Neuronal stem cell (in vitro differentiated cells): ENCODE measurements around the gene TACR1.

Experiments used
- DNase-seq: peaks from one replicate; pipeline ENCODE4 v3.0.0-alpha.2; 2013; ENCODE audit warnings: low spot score
- H2AFZ ChIP-seq: one replicate; pipeline ENCODE4 v1.6.1; 2013; ENCODE audit warnings: mild to moderate bottlenecking, low read length, inconsistent platforms
- H2AK5ac ChIP-seq: 2 replicates; pipeline ENCODE4 v1.6.1; 2013; ENCODE audit warnings: low read depth, mild to moderate bottlenecking, inconsistent platforms, low read length, moderate library complexity, mixed read lengths
- H2BK120ac ChIP-seq: 2 replicates; pipeline ENCODE4 v1.6.1; 2013; ENCODE audit warnings: low read depth, mild to moderate bottlenecking, inconsistent platforms, low read length, moderate library complexity, mixed read lengths
- H2BK12ac ChIP-seq: one replicate; pipeline ENCODE4 v1.6.1; 2013; ENCODE audit warnings: low read length, inconsistent platforms
- H2BK15ac ChIP-seq: 2 replicates; pipeline ENCODE4 v1.6.1; 2013; ENCODE audit warnings: mild to moderate bottlenecking, low read length, inconsistent platforms, mixed read lengths
- H2BK5ac ChIP-seq: one replicate; pipeline ENCODE4 v1.6.1; 2013; ENCODE audit warnings: inconsistent platforms, mild to moderate bottlenecking, low read length, moderate library complexity
- H3K14ac ChIP-seq: one replicate; pipeline ENCODE4 v1.6.1; 2013; ENCODE audit warnings: low read length, inconsistent platforms
- H3K18ac ChIP-seq: 2 replicates; pipeline ENCODE4 v1.6.1; 2013; ENCODE audit warnings: low read length, inconsistent platforms
- H3K23ac ChIP-seq: 2 replicates; pipeline ENCODE4 v1.6.1; 2013; ENCODE audit warnings: low read depth, mild to moderate bottlenecking, mixed read lengths, low read length, inconsistent platforms; ENCODE audit not compliant: poor library complexity
- H3K27ac ChIP-seq: replicated peaks from 3 replicates; pipeline ENCODE4 v1.5.1; 2013; ENCODE audit warnings: low read length, inconsistent platforms
- H3K27me3 ChIP-seq, 3 experiments: 2 replicates each; pipeline ENCODE4 v1.6.1; 2013; ENCODE audit warnings: low read length in 3 of 3, mild to moderate bottlenecking in 2 of 3, inconsistent platforms in 1 of 3, low read depth in 1 of 3, mixed read lengths in 1 of 3, moderate library complexity in 1 of 3; ENCODE audit not compliant: control insufficient read depth in 3 of 3, insufficient read depth in 3 of 3
- H3K36me3 ChIP-seq, 2 donors: replicated peaks in 1 of 2; 2 replicates each; pipeline ENCODE4 v1.6.1; 2013; ENCODE audit warnings: low read length in 2 of 2; ENCODE audit not compliant: control insufficient read depth in 2 of 2, insufficient read depth in 2 of 2
- H3K4ac ChIP-seq: 2 replicates; pipeline ENCODE4 v1.6.1; 2013; ENCODE audit warnings: inconsistent platforms, mild to moderate bottlenecking, low read length, moderate library complexity
- H3K4me1 ChIP-seq, 2 donors: 1 replicate in 1 of 2; 2 replicates in 1 of 2; pipeline ENCODE4 v1.6.1; 2013; ENCODE audit warnings: low read length in 2 of 2, low read depth in 1 of 2; ENCODE audit not compliant: control insufficient read depth in 2 of 2, insufficient read depth in 1 of 2
- H3K4me2 ChIP-seq: one replicate; pipeline ENCODE4 v1.6.1; 2013; ENCODE audit warnings: mild to moderate bottlenecking, low read length, inconsistent platforms; ENCODE audit not compliant: insufficient read depth, poor library complexity, severe bottlenecking
- H3K4me3 ChIP-seq, 2 donors: 2 replicates each; pipeline ENCODE4 v1.5.1; 2013; ENCODE audit warnings: low read length in 2 of 2, mild to moderate bottlenecking in 2 of 2, inconsistent platforms in 1 of 2, moderate library complexity in 1 of 2
- H3K79me1 ChIP-seq: one replicate; pipeline ENCODE4 v1.6.1; 2013; ENCODE audit warnings: low read depth, mild to moderate bottlenecking, inconsistent platforms, low read length, moderate library complexity
- H3K9ac ChIP-seq: one replicate; pipeline ENCODE4 v1.6.1; 2013; ENCODE audit warnings: mild to moderate bottlenecking, low read depth, low read length, inconsistent platforms; ENCODE audit not compliant: poor library complexity
- H3K9me3 ChIP-seq, 2 donors: replicated peaks in 1 of 2; 2 replicates each; pipeline versions ENCODE3 to v1.6.1; 2013; ENCODE audit warnings: low read length in 2 of 2, mild to moderate bottlenecking in 2 of 2, inconsistent platforms in 1 of 2, low read depth in 1 of 2, mixed read lengths in 1 of 2, moderate library complexity in 1 of 2; ENCODE audit not compliant: control insufficient read depth in 2 of 2, insufficient read depth in 1 of 2
- H4K8ac ChIP-seq: one replicate; pipeline ENCODE4 v1.6.1; 2013; ENCODE audit warnings: low read depth, mild to moderate bottlenecking, inconsistent platforms, low read length, moderate library complexity
- H4K91ac ChIP-seq: one replicate; pipeline ENCODE4 v1.6.1; 2013; ENCODE audit warnings: low read length, low read depth, mild to moderate bottlenecking, inconsistent platforms; ENCODE audit not compliant: poor library complexity
- WGBS, 2 donors: extraction: QIAGEN DNeasy Blood & Tissue Kit; methylation state at CpG; one replicate each; pipeline ENCODE4 v1.1.7; 2013; ENCODE audit warnings: missing lambda C conversion rate in 2 of 2, mixed read lengths in 1 of 2; ENCODE audit not compliant: insufficient read length in 2 of 2, insufficient replicate concordance in 1 of 2; ENCODE audit errors: extremely low coverage in 2 of 2; 5-methylcytosine and 5-hydroxymethylcytosine counted together

Gene TACR1

GRCh38 chr2:75195076-75195691, 4.1 kb downstream of the TACR1 start:
- H3K36me3 ChIP-seq: no peaks in the 10 kb centered on the region
- H3K18ac ChIP-seq: no peak overlapping the region
- H2BK15ac ChIP-seq: no peak overlapping the region
- H3K4ac ChIP-seq: no peak overlapping the region
- no peak overlapping the region for H3K14ac ChIP-seq
- no peak overlapping the region for H2AK5ac ChIP-seq
- no peak overlapping the region for H3K9ac ChIP-seq
- no peak overlapping the region for H4K8ac ChIP-seq
- H3K27me3 ChIP-seq: peaks cover 8 to 40% (median 26%) of the 10 kb centered on the region in 3 experiments
- no peak for DNase-seq
- no peak overlapping the region for H2BK120ac ChIP-seq
- H3K27ac ChIP-seq: no peak overlapping the region
- H2BK12ac ChIP-seq: no peak overlapping the region
- WGBS, 2 donors: no CpG with 5 or more reads among the region's 1 CpG
- H2AFZ ChIP-seq: no peak overlapping the region
- no peak overlapping the region for H2BK5ac ChIP-seq
- no peak overlapping the region for H3K4me3 ChIP-seq
- no peak overlapping the region for H3K4me2 ChIP-seq
- peaks cover 0 to 3% of the 10 kb centered on the region in 2 donors for H3K9me3 ChIP-seq
- H3K4me1 ChIP-seq: peaks cover 0 to 10% of the 10 kb centered on the region in 2 donors
- H3K23ac ChIP-seq: no peak overlapping the region
- H4K91ac ChIP-seq: no peak overlapping the region
- no peaks in the 10 kb centered on the region for H3K79me1 ChIP-seq

DNA sequence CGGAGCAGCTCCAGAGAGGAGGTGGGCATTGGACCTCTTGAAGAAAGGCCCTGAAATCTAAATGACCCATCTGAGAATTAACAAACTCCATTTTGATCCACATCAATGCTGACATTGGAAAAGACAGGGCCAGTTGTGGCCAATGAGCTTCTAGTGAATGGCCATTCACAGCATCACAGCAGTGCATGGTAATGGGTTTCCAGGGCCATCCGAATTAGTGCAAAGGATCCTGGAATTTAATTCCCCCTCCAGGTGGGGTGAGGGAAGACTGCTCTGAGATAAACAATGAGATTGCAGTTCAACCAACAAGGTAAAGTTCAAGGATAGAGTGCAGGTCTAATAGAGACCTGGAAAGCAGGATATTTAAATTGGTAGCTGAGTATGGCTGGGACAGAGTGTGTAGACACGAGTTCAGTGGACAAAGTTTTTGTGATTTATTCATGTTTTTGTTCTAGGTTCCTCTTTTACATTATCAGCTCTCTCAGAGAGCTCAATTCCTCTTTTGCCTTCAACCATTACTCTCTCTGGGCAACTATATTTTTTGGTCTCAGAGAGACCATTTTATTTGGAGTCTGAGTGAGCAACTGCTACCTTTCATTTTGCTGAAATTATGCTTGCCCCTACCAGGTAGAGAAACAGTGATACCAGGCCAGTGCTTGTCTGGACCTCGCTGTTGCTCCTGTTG, 5.0 kb downstream of the TACR1 start:
- Histone ChIP-seq H2BK15ac (no peak overlapping the region), H3K27me3 (peaks cover 5 to 31% (median 18%) of the 10 kb centered on the region in 3 experiments), H3K9me3 (peaks cover 0 to 3% of the 10 kb centered on the region in 2 donors), H2AK5ac (no peak overlapping the region), H2BK12ac (no peak overlapping the region), H3K14ac (no peak overlapping the region), H4K91ac (no peak overlapping the region), H3K23ac (no peak overlapping the region), H2BK120ac (no peak overlapping the region), H3K9ac (no peak overlapping the region), H3K4me2 (no peak overlapping the region), H3K4me3 (no peak overlapping the region), H2AFZ (no peak overlapping the region), H3K79me1 (no peaks in the 10 kb centered on the region), H3K18ac (no peak overlapping the region), H4K8ac (no peak overlapping the region), H3K27ac (no peak overlapping the region), H3K4me1 (peaks cover 0 to 3% of the 10 kb centered on the region in 2 donors), H2BK5ac (no peak overlapping the region), H3K36me3 (no peaks in the 10 kb centered on the region), H3K4ac (no peak overlapping the region)
- WGBS, 2 donors: no CpG with 5 or more reads among the region's 4 CpGs
- DNase-seq: no peak

DNA sequence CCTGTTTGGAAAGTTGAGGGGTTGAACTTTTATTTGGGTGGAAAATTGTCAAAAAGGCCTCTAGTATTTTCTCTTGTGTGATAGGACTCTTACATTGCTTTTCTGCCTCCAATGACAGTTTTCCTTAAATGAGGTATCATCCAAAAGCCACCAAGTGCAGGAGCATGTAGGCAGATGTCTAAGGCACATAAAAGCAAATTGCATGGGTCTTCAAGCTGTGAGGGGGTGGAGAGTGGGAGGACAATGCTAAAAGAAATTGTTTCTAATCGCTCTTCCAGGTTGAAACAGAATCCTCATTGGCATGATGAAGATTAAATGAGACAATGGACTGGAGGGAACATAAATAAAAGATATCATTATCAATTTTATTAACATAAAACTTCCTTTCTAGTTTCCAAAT, 6.8 kb downstream of the TACR1 start:
- H4K8ac ChIP-seq: no peak overlapping the region
- no peaks in the 10 kb centered on the region for H3K9me3 ChIP-seq
- no peak overlapping the region for H2BK15ac ChIP-seq
- H3K4me2 ChIP-seq: no peak overlapping the region
- no peaks in the 10 kb centered on the region for H3K79me1 ChIP-seq
- no peak overlapping the region for H3K4ac ChIP-seq
- H2BK12ac ChIP-seq: no peak overlapping the region
- peaks cover 0 to 13% (median 2%) of the 10 kb centered on the region in 3 experiments for H3K27me3 ChIP-seq
- no peak overlapping the region for H3K9ac ChIP-seq
- H2AK5ac ChIP-seq: no peak overlapping the region
- WGBS, 2 donors: no CpG with 5 or more reads among the region's 1 CpG
- H3K36me3 ChIP-seq: no peaks in the 10 kb centered on the region
- H4K91ac ChIP-seq: no peak overlapping the region
- H2AFZ ChIP-seq: no peak overlapping the region
- H3K4me3 ChIP-seq: no peak overlapping the region
- H2BK120ac ChIP-seq: no peak overlapping the region
- H3K18ac ChIP-seq: no peak overlapping the region
- H3K4me1 ChIP-seq: no peaks in the 10 kb centered on the region
- H3K23ac ChIP-seq: no peak overlapping the region
- no peak for DNase-seq
- H3K27ac ChIP-seq: no peak overlapping the region
- no peak overlapping the region for H2BK5ac ChIP-seq
- H3K14ac ChIP-seq: no peak overlapping the region

DNA sequence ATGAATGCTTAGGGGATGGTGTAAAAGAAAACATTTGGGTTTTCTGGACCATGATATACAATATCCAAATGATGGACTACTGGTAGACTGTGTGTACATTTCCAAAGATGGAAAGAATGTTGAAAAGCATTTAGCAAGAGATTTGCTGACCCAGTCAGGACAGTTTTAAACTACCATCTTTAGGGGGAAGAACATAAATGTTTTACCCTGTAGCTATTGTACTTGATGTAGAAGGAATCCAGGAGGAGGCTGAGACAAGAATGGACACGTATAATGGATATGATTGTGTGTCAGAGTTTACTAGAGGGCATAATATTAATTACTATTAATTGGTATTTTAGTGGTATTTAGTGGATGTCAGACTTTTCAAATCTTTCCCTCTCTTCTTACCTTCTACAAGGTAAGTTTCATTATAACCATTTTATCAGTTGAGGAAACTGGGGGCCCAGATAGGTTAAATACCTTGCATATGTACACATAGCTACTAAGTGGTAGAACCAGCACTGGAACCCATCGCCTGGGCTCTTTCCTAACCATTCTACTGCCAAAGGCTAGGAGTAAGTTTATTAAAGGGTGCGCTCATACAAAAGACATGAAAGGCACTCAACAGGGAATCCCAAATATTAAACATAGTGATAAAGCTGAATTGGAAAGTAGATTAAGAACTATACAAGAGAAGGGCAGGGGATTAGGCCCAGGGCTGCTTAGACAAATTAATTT, 8.9 kb downstream of the TACR1 start:
- Histone ChIP-seq H3K23ac (no peak overlapping the region), H2AFZ (no peak overlapping the region), H2BK12ac (no peak overlapping the region), H3K36me3 (no peaks in the 10 kb centered on the region), H3K4me3 (no peak overlapping the region), H3K18ac (no peak overlapping the region), H2BK5ac (no peak overlapping the region), H3K27ac (no peak overlapping the region), H4K8ac (no peak overlapping the region), H3K79me1 (no peaks in the 10 kb centered on the region), H2AK5ac (no peak overlapping the region), H2BK15ac (no peak overlapping the region), H4K91ac (no peak overlapping the region), H3K27me3 (no peaks in the 10 kb centered on the region), H3K4me1 (no peaks in the 10 kb centered on the region), H3K14ac (no peak overlapping the region), H3K4me2 (no peak overlapping the region), H2BK120ac (no peak overlapping the region), H3K9ac (no peak overlapping the region), H3K9me3 (no peaks in the 10 kb centered on the region), H3K4ac (no peak overlapping the region)
- no CpG with 5 or more reads among the region's 3 CpGs for WGBS, 2 donors
- no peak for DNase-seq
